Measurements from ENCODE around the gene NADK2. TPM values are rescaled to one million over a fixed set of nuclear protein-coding genes. Genes with fewer than 3 reads are reported as not detected.
"Not testable (repeated sequence)": the region's sequence is repeated elsewhere in the genome, so short reads cannot be mapped to it uniquely, and the experiment has no call there.

The NADK2 gene
- total RNA-seq: 8.7 and 9.6 TPM in 2 replicates

- DNase-seq (ENCODE audit: extremely low read depth, low read depth, low spot score): peak; percentile 65
Measured at GRCh38 chr5:36241631-36242533, at the start of gene NADK2. TSS of gene NADK2 (minus strand) at chr5:36241925. CDS start at chr5:36241798, 127 bp downstream.

- no peak for DNase-seq (ENCODE audit: extremely low read depth, low read depth, low spot score)
Measured at GRCh38 chr5:36285837-36286615, 44.3 kb upstream of the NADK2 start.

- DNase-seq (ENCODE audit: extremely low read depth, low read depth, low spot score): not testable (repeated sequence)
Measured at GRCh38 chr5:36283775-36284174, 42.0 kb upstream of the NADK2 start.

- no peak for DNase-seq (ENCODE audit: extremely low read depth, low read depth, low spot score)
Measured at GRCh38 chr5:36281626-36282025, 39.9 kb upstream of the NADK2 start.

GRCh38 chr5:36279054-36279698 lies 37.5 kb upstream of the NADK2 start:
- no peak for DNase-seq (ENCODE audit: extremely low read depth, low read depth, low spot score)

GRCh38 chr5:36277521-36278176 lies 35.9 kb upstream of the NADK2 start:
- no peak for DNase-seq (ENCODE audit: extremely low read depth, low read depth, low spot score)

- no peak for DNase-seq (ENCODE audit: extremely low read depth, low read depth, low spot score)
Measured at GRCh38 chr5:36276864-36277263, 35.1 kb upstream of the NADK2 start.

GRCh38 chr5:36273809-36274526 lies 32.2 kb upstream of the NADK2 start:
- no peak for DNase-seq (ENCODE audit: extremely low read depth, low read depth, low spot score)

GRCh38 chr5:36272136-36272690 lies 30.5 kb upstream of the NADK2 start:
- DNase-seq (ENCODE audit: extremely low read depth, low read depth, low spot score): no peak

- DNase-seq (ENCODE audit: extremely low read depth, low read depth, low spot score): no peak
Measured at GRCh38 chr5:36270876-36271575, 29.3 kb upstream of the NADK2 start.

GRCh38 chr5:36270175-36270574 lies 28.4 kb upstream of the NADK2 start:
- DNase-seq (ENCODE audit: extremely low read depth, low read depth, low spot score): no peak

GRCh38 chr5:36269478-36269877 lies 27.8 kb upstream of the NADK2 start:
- DNase-seq (ENCODE audit: extremely low read depth, low read depth, low spot score): no peak

- DNase-seq (ENCODE audit: extremely low read depth, low read depth, low spot score): no peak
Measured at GRCh38 chr5:36267905-36268304, 26.2 kb upstream of the NADK2 start.

GRCh38 chr5:36264202-36264760 lies 22.6 kb upstream of the NADK2 start:
- no peak for DNase-seq (ENCODE audit: extremely low read depth, low read depth, low spot score)

- DNase-seq (ENCODE audit: extremely low read depth, low read depth, low spot score): no peak
Measured at GRCh38 chr5:36261186-36261585, 19.5 kb upstream of the NADK2 start.

GRCh38 chr5:36253575-36253974 lies 11.8 kb upstream of the NADK2 start:
- no peak for DNase-seq (ENCODE audit: extremely low read depth, low read depth, low spot score)

GRCh38 chr5:36252722-36253365 lies 11.1 kb upstream of the NADK2 start:
- no peak for DNase-seq (ENCODE audit: extremely low read depth, low read depth, low spot score)

- DNase-seq (ENCODE audit: extremely low read depth, low read depth, low spot score): no peak
Measured at GRCh38 chr5:36251218-36251617, 9.5 kb upstream of the NADK2 start.
